Measurements from ENCODE around the gene ASPSCR1.

Gene ASPSCR1

GRCh38 chr17:81935709-81936084 lies 41.7 kb upstream of the ASPSCR1 start:
- no peak for TF ChIP-seq CTCF (conservative IDR thresholded peaks at IDR 0.05; ENCODE audit: control insufficient read depth, insufficient read depth, low read depth, low read length)
- H3K4me3 ChIP-seq (ENCODE audit: control insufficient read depth, low read depth, low read length) = peak overlapping the region; percentile 17
- no peak for DNase-seq (ENCODE audit: low read depth)

GRCh38 chr17:81939218-81939617 lies 38.2 kb upstream of the ASPSCR1 start:
- no peak for DNase-seq (ENCODE audit: low read depth)
- no peak overlapping the region for H3K4me3 ChIP-seq (ENCODE audit: control insufficient read depth, low read depth, low read length)
- no peak for TF ChIP-seq CTCF (conservative IDR thresholded peaks at IDR 0.05; ENCODE audit: control insufficient read depth, insufficient read depth, low read depth, low read length)

- H3K4me3 ChIP-seq (ENCODE audit: control insufficient read depth, low read depth, low read length) = no peak overlapping the region
- TF ChIP-seq CTCF (conservative IDR thresholded peaks at IDR 0.05; ENCODE audit: control insufficient read depth, insufficient read depth, low read depth, low read length) = no peak
- peak; percentile 21 for DNase-seq (ENCODE audit: low read depth)
Observed at GRCh38 chr17:81939881-81940385, 37.5 kb upstream of the ASPSCR1 start.

- no peak for TF ChIP-seq CTCF (conservative IDR thresholded peaks at IDR 0.05; ENCODE audit: control insufficient read depth, insufficient read depth, low read depth, low read length)
- no peak for DNase-seq (ENCODE audit: low read depth)
- no peak overlapping the region for H3K4me3 ChIP-seq (ENCODE audit: control insufficient read depth, low read depth, low read length)
Observed at GRCh38 chr17:81940538-81941483, 36.6 kb upstream of the ASPSCR1 start.

GRCh38 chr17:81941484-81942166 lies 35.8 kb upstream of the ASPSCR1 start:
- DNase-seq (ENCODE audit: low read depth) = no peak
- H3K4me3 ChIP-seq (ENCODE audit: control insufficient read depth, low read depth, low read length) = no peak overlapping the region
- no peak for TF ChIP-seq CTCF (conservative IDR thresholded peaks at IDR 0.05; ENCODE audit: control insufficient read depth, insufficient read depth, low read depth, low read length)

GRCh38 chr17:81942167-81942553 lies 35.3 kb upstream of the ASPSCR1 start:
- no peak overlapping the region for H3K4me3 ChIP-seq (ENCODE audit: control insufficient read depth, low read depth, low read length)
- no peak for TF ChIP-seq CTCF (conservative IDR thresholded peaks at IDR 0.05; ENCODE audit: control insufficient read depth, insufficient read depth, low read depth, low read length)
- DNase-seq (ENCODE audit: low read depth) = no peak
